ENCODE results near the gene ZNF274. TPM values are rescaled to one million over a fixed set of nuclear protein-coding genes. Genes with fewer than 3 reads are reported as not detected.

The ZNF274 gene
- total and polyA plus RNA-seq, 10 of the 15 experiments (the other 5 are each of a cell fraction or from before 2014, with no cell fraction given) = 2.7 to 17.6 (median 14.3) TPM

- no peak for TF ChIP-seq ZBTB11 (CRISPR knock-in tag; IDR thresholded peaks at IDR 0.05)
- no peak for TF ChIP-seq RFX5 (IDR thresholded peaks at IDR 0.05; ENCODE audit: low read depth, low read length)
- no peak for TF ChIP-seq BHLHE40 (IDR thresholded peaks at IDR 0.05; ENCODE audit: borderline replicate concordance in 1 of 2, low read depth in 2 of 2, low read length in 1 of 2)
- TF ChIP-seq PRDM15 (CRISPR knock-in tag; IDR thresholded peaks at IDR 0.05) = no peak
- TF ChIP-seq IRF5 (IDR thresholded peaks at IDR 0.05; ENCODE audit: borderline replicate concordance) = no peak
- TF ChIP-seq PAX5 (IDR thresholded peaks at IDR 0.05; ENCODE audit: borderline replicate concordance, low read depth, low read length) = peak; percentile 15; the same call in 1 of the 2 replicates
- no peak for TF ChIP-seq ZBED1 (IDR thresholded peaks at IDR 0.05; ENCODE audit: borderline replicate concordance)
- TF ChIP-seq ATF2 (IDR thresholded peaks at IDR 0.05; ENCODE audit: low read length) = no peak
- no peak for TF ChIP-seq NFYB (IDR thresholded peaks at IDR 0.05; ENCODE audit: insufficient read depth, low read depth, low read length)
- TF ChIP-seq CREM (IDR thresholded peaks at IDR 0.05; ENCODE audit: low read depth) = no peak
- TF ChIP-seq BMI1 (IDR thresholded peaks at IDR 0.05; ENCODE audit: borderline replicate concordance) = no peak
- TF ChIP-seq BACH1 (IDR thresholded peaks at IDR 0.05; ENCODE audit: borderline replicate concordance) = no peak
- TF ChIP-seq PML (IDR thresholded peaks at IDR 0.05; ENCODE audit: low read length) = no peak
- no peak for TF ChIP-seq PAX8 (IDR thresholded peaks at IDR 0.05)
- peak; percentile 94 for TF ChIP-seq YY1 (IDR thresholded peaks at IDR 0.05; ENCODE audit: low read depth, low read length)
- 0 out of 2 replicates have a peak, but pooled peaks have one; percentile 31 for TF ChIP-seq RELB (IDR thresholded peaks at IDR 0.05; ENCODE audit: low read depth)
- TF ChIP-seq RAD51 (IDR thresholded peaks at IDR 0.05) = no peak
- TF ChIP-seq NRF1 (conservative IDR thresholded peaks at IDR 0.05; ENCODE audit: low read depth, low read length) = peak; percentile 60
- TF ChIP-seq GATAD2B (conservative IDR thresholded peaks at IDR 0.05; ENCODE audit: low read depth) = no peak
Observed at GRCh38 chr19:58150328-58150921, 32.4 kb upstream of the ZNF274 start, which contains the start of gene ZNF329 (continued).
